ENCODE results near the gene SLC22A23.

SLC22A23 gene

DNA sequence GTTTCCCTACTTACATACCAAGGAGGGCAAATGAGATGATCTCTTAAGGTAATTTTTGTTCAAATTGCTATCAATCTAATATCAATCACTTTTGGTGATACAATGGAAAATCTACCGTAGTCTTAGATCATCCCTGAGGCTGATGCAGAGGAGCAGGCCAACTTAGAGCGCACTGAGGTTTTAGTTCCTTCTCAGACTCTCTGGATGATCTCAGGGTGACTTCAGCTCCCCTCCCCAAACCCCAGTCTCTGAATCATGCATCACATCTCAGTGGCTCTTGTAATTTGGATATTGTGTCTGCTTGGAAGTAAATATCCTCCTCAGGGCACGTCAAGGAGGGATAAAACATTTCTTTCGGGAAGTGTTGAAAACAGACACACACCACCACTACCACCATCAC lies 235.3 kb downstream of the SLC22A23 start:
- H3K4me3 ChIP-seq (ENCODE audit: low read depth, low read length) = no peak overlapping the region
- H3K27me3 ChIP-seq (ENCODE audit: control insufficient read depth, insufficient read depth, low read length) = no peaks in the 10 kb centered on the region
- H3K36me3 ChIP-seq (ENCODE audit: control insufficient read depth, insufficient read depth, low read length) = peaks cover 10% of the 10 kb centered on the region
- peaks cover 5% of the 10 kb centered on the region for H3K4me1 ChIP-seq (ENCODE audit: control insufficient read depth, insufficient read depth, low read length)
- no peak overlapping the region for H3K9ac ChIP-seq (ENCODE audit: low read depth, low read length)
- no peaks in the 10 kb centered on the region for H3K9me3 ChIP-seq (ENCODE audit: control insufficient read depth, insufficient read depth, low read length)

DNA sequence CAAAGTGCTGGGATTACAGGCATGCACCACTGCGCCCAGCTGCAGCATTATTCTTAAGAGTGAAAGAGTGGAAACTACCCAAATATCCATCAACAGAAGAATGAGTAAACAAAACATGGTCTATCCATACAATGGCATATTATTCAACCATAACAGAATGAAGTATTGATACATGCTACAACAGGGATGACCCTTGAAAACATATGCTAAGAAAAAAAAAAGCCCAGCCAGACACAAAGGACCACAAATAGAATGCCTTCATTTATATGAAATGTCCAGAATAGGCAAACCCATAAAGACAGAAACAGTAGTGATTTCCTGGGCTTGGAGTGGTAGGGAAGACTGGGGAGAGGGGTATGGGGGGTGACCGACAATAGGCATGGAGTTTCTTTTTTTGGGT lies 236.5 kb downstream of the SLC22A23 start:
- no peak overlapping the region for H3K9ac ChIP-seq (ENCODE audit: low read depth, low read length)
- H3K36me3 ChIP-seq (ENCODE audit: control insufficient read depth, insufficient read depth, low read length) = peaks cover 3% of the 10 kb centered on the region
- no peaks in the 10 kb centered on the region for H3K27me3 ChIP-seq (ENCODE audit: control insufficient read depth, insufficient read depth, low read length)
- H3K4me3 ChIP-seq (ENCODE audit: low read depth, low read length) = no peak overlapping the region
- peaks cover 5% of the 10 kb centered on the region for H3K4me1 ChIP-seq (ENCODE audit: control insufficient read depth, insufficient read depth, low read length)
- no peaks in the 10 kb centered on the region for H3K9me3 ChIP-seq (ENCODE audit: control insufficient read depth, insufficient read depth, low read length)
